ENCODE results near the gene HAL.

The HAL gene

GRCh38 chr12:95996034-95996658, at the start of gene HAL:
TSS of gene HAL (minus strand) at chr12:95996344. CDS start at chr12:95995910, 434 bp downstream.
- DNase-seq = no peak

- DNase-seq = no peak
These were observed 49.4 kb upstream of the HAL start for GRCh38 chr12:96045566-96045965.

GRCh38 chr12:96044943-96045290, 48.8 kb upstream of the HAL start:
- no peak for DNase-seq

- no peak for DNase-seq
These were observed 48.1 kb upstream of the HAL start for GRCh38 chr12:96044017-96044942.

- DNase-seq = no peak
These were observed 45.0 kb upstream of the HAL start for GRCh38 chr12:96041181-96041580.

GRCh38 chr12:96040305-96041133, 44.4 kb upstream of the HAL start:
- DNase-seq = no peak

GRCh38 chr12:96039516-96039915, 43.4 kb upstream of the HAL start:
- no peak for DNase-seq

GRCh38 chr12:96036765-96037455, 40.8 kb upstream of the HAL start:
- DNase-seq = no peak

GRCh38 chr12:96035283-96036236, 39.4 kb upstream of the HAL start, which contains the start of gene LTA4H:
TSS of gene LTA4H (minus strand) at chr12:96035587. CDS start at chr12:96035519, 68 bp downstream.
- peak; percentile 99 to 100 (median 99) for DNase-seq

GRCh38 chr12:96034621-96035282, 38.6 kb upstream of the HAL start:
- DNase-seq = peak in 2 of 3 experiments; percentile 72 to 74

- DNase-seq = no peak
These were observed 37.6 kb upstream of the HAL start for GRCh38 chr12:96033549-96034389.

GRCh38 chr12:96029826-96030225, 33.7 kb upstream of the HAL start:
- no peak for DNase-seq

GRCh38 chr12:96028538-96028937, 32.4 kb upstream of the HAL start:
- no peak for DNase-seq

GRCh38 chr12:96026331-96026730, 30.2 kb upstream of the HAL start:
- DNase-seq = no peak

- no peak for DNase-seq
These were observed 29.4 kb upstream of the HAL start for GRCh38 chr12:96025518-96025917.

GRCh38 chr12:96020314-96021003, 24.3 kb upstream of the HAL start:
- DNase-seq = no peak

- DNase-seq = peak in 1 of 3 experiments; percentile 33
These were observed 19.5 kb upstream of the HAL start for GRCh38 chr12:96015672-96016071.

GRCh38 chr12:96014943-96015599, 18.9 kb upstream of the HAL start:
- DNase-seq = no peak

- peak in 1 of 3 experiments; percentile 60 for DNase-seq
These were observed 11.6 kb upstream of the HAL start for GRCh38 chr12:96007729-96008128.
